Measurements from ENCODE around the gene GPX1.
"Not testable (repeated sequence)": the region's sequence is repeated elsewhere in the genome, so short reads cannot be mapped to it uniquely, and the experiment has no call there.

Gene GPX1

DNA sequence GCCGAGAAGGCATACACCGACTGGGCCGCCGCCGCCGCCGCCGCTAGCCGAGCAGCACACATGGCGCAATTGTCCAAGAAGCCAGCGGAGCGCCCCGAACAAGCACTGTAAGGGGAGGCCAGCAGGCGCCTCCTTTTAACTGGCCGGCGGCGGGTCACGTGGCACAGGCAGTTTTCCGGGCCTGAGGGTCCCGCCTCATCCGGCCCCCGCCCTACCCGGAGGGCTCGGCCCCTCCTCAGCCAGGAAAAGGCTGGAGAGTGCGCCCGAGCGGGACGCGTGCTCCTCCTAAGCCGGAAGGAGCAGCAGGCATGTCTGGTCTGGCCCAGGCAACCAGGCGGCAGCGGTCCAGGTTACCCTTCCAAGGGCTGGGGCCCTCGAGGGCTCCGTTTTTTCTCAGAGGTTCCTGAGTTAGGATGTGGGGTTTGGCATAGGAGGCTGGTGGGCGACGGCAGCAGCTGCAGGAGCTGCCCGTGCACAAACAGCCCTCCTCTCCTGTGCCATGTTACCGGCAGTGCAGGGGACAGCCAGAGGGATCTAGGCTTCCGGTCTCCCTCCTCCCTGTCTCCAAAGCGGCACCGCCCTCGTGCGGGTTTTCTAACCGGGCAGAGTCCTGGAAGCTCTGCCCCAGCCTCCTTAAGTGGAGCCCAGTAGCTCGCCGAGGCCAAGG, at the start of gene GPX1:
TSS of gene GPX1 (minus strand) at position 137 of the 667 bp plus-strand sequence. CDS start at position 62, 75 bp downstream.
- DNase-seq = peak; percentile 87

GRCh38 chr3:49406571-49407565, 48.7 kb upstream of the GPX1 start:
- DNase-seq = no peak

DNA sequence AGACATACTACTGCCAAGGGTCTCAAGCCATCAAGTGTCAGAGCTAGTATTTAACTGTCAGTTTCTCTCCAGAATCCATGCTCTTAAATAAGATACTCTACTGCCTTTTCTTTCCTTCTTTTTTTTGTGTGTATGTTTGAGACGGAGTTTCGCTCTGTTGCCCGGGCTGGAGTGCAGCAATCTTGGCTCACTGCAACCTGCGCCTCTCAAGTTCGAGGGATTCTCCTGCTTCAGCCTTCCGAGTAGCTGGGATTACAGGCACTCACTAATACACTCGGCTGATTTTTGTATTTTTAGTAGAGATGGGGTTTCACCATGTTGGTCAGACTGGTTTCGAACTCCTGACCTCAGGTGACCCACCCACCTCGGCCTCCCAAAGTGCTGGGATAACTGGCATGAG, 47.4 kb upstream of the GPX1 start:
- DNase-seq = not testable (repeated sequence)

DNA sequence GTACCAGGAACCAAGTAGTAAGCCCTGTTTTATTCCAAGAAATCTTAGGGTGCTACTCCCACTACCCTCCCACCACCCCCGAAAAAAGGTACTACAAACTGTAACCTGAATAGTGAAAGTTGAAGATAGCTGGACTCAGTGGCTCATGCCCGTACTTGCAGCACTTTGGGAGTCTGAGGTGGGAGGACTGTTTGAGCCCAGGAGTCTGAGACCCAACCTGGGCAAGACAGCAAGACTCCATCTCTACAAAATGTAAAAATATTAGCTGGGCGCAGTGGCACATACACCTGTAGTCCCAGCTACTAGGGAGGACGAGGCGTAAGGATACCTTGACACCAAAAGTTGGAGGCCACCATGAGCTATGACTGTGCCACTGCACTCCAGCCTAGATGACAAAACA, 45.7 kb upstream of the GPX1 start:
- DNase-seq = no peak

DNA sequence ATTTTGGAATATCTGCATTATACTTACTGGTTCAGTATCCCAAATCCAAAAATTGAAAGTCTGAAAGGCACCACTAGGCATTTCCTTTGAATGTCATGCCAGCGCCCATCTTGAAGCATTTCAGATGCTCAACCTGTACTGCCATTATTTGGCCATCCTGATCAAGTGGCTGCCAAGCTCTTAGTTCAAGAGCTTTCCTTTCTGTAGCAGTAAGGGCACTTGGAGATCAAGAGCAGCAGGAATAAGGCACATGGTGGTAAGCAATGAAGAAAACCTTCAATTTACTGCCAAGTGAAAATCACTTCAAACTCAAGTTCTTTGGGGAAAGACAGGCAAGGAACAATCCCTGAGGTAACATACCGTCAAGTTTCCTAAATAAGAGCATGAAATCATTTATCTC, 43.6 kb upstream of the GPX1 start:
- DNase-seq = no peak

DNA sequence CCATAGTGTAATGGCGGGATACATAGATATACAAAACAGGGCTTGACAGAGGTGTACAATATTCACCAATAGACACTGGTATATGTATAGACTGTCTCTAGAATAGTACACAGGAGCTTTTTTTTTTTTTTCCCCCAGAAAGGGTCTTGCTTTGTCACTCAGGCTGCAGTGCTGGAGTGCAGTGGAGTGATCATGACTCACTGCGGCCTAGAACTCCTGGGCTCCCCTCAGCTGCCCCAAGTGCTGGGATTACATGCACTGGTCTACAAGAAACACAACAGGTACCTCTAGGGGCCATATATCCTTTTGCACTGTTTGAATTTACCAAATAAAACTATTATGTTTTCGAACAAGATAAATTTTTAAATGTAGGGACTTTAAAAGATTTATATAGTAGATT, 41.3 kb upstream of the GPX1 start:
- DNase-seq = no peak

DNA sequence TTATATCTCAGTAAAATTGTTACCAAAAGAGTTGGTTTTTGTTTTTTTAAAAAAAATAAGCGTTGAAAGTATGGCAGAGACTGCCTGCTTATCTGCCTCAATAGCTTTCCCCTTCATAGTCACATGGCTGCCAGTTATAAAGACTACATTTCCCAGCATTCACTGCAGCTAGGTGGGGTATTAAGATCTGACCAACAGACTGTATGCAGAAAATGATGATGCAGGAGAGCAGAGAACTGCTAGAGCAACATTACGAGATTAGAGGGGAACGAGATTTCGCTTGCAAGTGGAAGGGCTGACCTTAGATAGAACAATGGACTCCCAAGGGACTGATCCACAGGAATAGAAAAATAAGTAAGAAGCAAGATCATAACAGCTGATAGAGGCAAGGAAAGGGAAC, 39.3 kb upstream of the GPX1 start:
- no peak for DNase-seq

DNA sequence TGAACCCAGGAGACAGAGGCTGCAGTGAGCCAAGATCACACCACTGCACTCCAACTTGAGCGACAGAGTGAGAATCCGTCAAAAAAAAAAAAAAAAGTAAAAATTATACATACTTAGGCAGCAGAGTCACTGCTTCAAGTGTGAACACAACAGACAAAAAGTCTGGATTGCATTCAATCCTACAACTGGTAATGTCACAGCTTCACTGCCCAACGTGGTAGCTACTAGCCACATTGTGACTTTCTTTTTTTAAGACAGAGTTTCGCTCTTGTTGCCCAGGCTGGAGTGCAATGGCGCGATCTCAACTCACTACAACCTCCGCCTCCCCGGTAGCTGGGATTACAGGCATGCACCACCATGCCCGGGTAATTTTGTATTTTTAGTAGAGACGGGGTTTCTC, 33.2 kb upstream of the GPX1 start:
- DNase-seq = not testable (repeated sequence)

DNA sequence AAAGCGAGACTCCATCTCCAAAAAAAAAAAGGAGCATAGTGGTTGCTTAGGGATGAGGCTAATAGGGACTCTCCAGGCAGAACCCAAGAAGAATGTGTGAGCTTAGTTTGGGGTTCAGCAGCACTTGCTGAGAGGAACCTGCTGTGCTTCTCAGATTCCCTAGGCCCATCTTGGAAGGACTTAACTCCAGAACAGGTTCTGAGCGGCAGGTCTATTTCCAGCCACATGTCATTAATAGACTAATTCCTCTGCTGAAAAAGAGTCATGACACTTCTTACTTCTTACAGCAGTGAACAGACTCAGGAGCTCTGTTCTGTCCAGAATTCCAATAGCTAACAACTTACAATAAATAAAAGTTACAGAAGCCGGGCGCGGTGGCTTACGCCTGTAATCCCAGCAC, 31.1 kb upstream of the GPX1 start:
- no peak for DNase-seq

DNA sequence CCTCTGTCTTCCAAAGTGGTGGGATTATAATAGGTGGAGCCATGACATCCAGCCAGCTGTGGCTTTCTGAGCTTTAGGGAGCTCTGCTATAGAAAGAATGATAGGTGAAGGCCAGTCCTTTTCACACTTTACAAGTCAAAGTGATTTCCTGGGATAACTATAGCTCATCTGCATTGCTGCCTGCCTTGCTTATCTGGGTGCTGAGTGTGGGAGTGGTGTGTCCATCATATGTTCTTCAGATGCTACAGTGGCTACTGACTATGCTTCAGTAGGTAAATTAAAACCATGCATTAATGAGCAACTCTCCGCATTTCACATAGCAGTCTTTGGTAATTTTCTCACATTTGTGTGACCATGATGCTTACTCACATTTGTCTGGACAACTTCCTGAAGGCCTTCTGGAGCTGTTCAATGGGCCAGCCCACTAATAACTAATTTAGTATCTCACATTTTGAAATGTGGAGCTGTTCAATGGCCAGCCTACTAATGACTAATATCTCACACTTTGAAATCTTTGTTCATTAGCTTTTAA, 30.2 kb upstream of the GPX1 start:
- no peak for DNase-seq

GRCh38 chr3:49387721-49388120, 29.6 kb upstream of the GPX1 start:
- DNase-seq = no peak

DNA sequence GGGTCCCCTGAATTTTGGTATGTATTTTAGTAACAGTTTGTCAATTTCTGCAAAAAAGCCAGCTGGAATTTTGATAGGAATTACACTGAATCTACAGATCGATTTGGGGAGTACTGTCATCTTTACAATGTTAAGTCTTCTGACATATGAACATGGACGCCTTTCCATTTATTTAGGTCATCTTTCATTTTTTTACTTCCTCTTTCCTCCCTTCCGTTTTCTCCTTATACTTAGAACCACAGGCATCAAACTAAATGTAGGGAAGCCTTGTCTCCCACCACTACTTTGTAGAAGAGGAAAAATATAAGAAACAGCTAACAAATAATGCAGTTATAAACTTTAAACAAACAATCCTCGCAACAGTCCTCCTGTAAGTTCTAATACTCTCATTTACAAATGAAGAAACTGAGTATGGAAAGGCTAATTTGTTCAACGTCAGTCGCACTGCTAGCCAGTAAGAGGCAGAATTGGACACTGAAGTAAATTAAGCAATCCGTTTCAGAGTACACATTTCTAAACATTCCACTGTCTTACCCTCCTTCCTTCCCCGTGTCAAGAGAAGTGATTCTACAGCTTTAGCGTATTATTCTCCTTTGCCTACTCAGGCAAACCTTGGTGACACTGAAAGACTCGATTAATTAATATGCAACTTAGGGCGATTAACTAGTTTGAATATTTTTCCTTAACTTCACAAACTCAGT, 28.1 kb upstream of the GPX1 start:
- no peak for DNase-seq

DNA sequence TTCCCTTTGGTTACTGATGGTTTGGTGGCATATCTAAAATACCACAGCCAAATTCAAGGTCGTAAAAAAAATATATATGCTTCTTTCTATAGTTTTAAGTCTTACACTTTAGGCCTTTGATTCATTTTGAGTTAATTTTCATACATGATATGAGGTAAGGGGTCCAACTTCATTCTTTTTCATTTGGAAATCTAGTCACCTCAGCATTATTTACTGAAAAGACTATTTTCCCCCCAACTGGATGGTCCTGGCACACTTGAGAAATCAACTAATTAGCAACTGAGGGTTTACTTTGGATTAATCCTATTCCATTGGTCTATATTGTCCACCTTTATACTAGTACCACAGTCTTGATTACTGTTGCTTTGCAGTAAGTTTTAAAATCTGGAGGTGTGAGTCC, 27.5 kb upstream of the GPX1 start:
- DNase-seq = no peak

- DNase-seq = no peak
These were observed 25.2 kb upstream of the GPX1 start for GRCh38 chr3:49383387-49383786.

DNA sequence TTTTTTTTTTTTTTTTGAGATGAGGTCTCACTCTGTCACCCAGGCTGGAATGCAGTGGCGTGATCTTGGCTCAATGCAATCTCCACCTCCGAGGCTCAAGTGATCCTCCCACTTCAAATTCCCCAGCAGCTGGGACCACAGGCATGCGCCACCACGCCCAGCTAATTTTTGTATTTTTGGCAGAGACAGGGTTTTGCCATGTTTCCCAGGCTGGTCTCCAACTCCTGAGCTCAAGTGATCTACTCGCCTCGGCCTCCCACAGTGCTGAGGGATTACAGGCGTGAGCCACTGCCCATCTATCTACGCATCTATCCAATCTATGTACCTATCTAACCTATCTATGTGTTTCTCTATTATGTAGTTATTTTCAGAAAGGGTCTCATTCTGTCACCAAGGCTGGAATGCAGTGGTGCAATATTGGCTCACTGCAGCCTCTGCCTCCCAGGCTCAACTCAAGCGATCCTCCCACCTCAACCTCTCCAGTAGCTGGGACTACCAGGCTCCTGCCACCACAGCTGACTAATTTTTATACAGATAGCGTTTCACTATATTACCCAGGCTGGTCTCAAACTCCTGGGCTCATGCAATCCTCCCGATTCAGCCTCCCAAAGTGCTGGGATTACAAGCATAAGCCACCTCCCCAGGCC, 20.2 kb upstream of the GPX1 start:
- DNase-seq = no peak

- no peak for DNase-seq
These were observed 19.3 kb upstream of the GPX1 start for GRCh38 chr3:49377483-49377882.

GRCh38 chr3:49371946-49372345, 13.8 kb upstream of the GPX1 start:
- DNase-seq = no peak

DNA sequence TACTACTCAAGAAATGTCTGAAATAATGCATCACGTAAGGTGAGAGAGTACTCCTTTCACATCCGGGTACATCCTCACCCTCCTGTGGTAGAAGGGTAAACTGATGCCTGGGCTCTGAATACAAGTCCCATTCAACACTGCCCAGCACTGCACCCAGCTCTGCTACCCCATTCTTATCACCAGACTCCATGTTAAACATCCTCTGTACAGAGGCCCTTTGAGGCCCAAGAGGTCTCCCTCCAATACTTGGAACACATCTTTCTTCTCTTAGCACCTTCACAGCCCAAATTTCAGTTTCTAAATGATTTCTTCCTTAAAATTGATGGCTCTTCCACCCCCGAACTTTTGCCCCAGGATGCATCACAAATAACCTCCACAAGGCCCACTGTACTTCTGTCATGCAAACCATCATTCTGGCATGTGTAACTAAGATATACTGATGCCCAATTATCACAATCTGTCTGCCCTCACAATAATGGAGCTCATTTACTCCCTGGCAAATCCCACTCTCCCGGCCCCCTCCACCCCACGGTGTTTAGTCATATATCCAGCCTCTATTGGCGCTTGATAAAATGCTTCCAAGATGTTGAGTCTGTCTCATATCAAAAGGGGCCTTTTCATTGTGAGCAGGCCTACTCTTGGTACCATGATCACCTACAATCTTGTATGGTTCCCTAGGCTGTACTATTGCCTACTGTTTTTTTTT, 12.6 kb upstream of the GPX1 start:
- no peak for DNase-seq

DNA sequence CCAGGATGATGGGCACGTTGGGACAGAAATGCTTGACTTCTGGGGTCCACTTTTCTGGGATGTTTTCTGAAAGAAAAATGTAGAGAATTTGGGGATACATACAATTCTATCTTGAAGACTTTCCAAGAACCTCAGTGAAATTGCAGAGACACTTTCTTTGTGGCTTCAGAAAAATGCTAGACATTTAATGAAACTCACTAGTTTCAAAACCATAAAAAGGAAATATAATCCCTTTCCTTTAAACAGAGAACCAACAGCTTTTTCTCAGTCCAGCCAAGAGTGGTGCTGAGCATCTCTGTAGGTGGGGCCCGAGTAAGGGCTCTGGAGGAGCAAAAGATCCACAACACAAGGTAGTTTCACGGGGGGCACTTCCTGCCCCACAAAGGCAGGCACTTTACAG, 4.4 kb upstream of the GPX1 start:
- DNase-seq = no peak

DNA sequence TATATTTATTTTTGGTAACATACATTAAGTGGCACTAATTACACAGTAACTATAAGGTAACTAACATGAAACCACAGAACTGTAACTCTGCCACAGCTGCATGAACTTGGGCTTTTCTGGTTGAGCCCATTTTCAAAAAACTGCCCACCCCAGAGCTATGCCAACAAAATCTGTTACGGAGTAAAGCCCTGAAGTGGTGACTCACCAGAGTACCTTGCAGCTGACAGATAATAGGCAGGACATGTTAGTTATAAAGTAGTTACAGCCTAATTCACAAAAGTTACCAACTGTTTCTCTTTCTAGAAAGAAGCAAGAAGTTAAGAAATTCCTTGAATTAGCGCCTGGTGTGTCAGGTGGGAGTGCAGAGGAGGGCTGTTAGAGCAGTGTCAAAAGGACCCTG, 1.5 kb upstream of the GPX1 start:
- no peak for DNase-seq

DNA sequence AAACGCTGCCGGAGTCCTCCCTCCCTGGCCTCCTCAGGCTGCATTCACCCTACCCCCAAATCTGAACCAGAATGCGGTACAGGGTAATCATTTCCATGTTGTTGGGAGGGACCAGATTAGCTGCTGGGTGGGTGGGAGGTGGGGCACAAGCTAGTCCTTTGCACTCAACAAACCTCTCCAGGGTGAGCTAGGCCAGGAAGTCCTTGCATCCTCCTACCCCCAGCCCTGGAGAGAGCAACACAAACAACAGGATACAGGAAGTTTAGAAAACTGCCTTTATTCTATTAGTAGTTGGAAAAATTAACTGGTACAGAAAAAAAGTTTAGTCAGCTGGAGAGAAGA, 702 bp upstream of the GPX1 start:
- DNase-seq = peak; percentile 71

Measured in NCI-H510A (cell line).